GM23338 (cell line): ENCODE data around the gene LSM5. TPM values are rescaled to one million over a fixed set of nuclear protein-coding genes. Genes with fewer than 3 reads are reported as not detected.

Experiments
- ATAC-seq: fragments of 200-7000 bp; cut with Tn5 transposase; 3 replicates; pipeline ENCODE4 v1.9.1; 2020
- DNase-seq: peaks from one replicate; pipeline ENCODE4 v3.0.0-alpha.2; 2015; ENCODE audit warnings: low spot score
- H2AFZ ChIP-seq: fragments of 200-600 bp; sonication (generic); 2 replicates; pipeline ENCODE4 v1.8.0; 2016; ENCODE audit warnings: antibody characterized with exemption, mild to moderate bottlenecking, moderate library complexity
- H3F3A ChIP-seq: fragments of 200-600 bp; sonication (generic); replicated peaks from 2 replicates; pipeline ENCODE4 v1.8.0; 2017; ENCODE audit warnings: antibody characterized with exemption, mixed run types, low read depth
- H3K27ac ChIP-seq: fragments of 200-600 bp; sonication (generic); 2 replicates; pipeline ENCODE4 v1.6.1; 2016; ENCODE audit warnings: low read depth
- H3K27me3 ChIP-seq: fragments of 200-600 bp; sonication (generic); 2 replicates; pipeline ENCODE4 v1.8.0; 2016; ENCODE audit warnings: mild to moderate bottlenecking, mixed run types, moderate library complexity; ENCODE audit not compliant: insufficient read depth
- H3K36me3 ChIP-seq: fragments of 200-600 bp; sonication (generic); 2 replicates; pipeline ENCODE4 v1.8.0; 2016; ENCODE audit warnings: mild to moderate bottlenecking; ENCODE audit not compliant: insufficient read depth
- H3K4me1 ChIP-seq: fragments of 200-600 bp; sonication (generic); 2 replicates; pipeline ENCODE4 v1.8.0; 2016; ENCODE audit warnings: mild to moderate bottlenecking, moderate library complexity; ENCODE audit not compliant: insufficient read depth
- H3K4me2 ChIP-seq: fragments of 200-600 bp; sonication (generic); 2 replicates; pipeline ENCODE4 v1.7.1; 2017; ENCODE audit warnings: mixed run types
- H3K4me3 ChIP-seq: fragments of 200-600 bp; sonication (generic); 2 replicates; pipeline ENCODE4 v1.6.1; 2016; ENCODE audit warnings: mixed run types
- H3K79me2 ChIP-seq: fragments of 200-600 bp; sonication (generic); replicated peaks from 2 replicates; pipeline ENCODE4 v1.8.0; 2017; ENCODE audit warnings: mild to moderate bottlenecking; ENCODE audit not compliant: insufficient read depth
- H3K9me2 ChIP-seq: fragments of 200-600 bp; sonication (generic); 2 replicates; pipeline ENCODE4 v1.8.0; 2017; ENCODE audit not compliant: insufficient read depth
- H4K20me1 ChIP-seq: fragments of 200-600 bp; sonication (generic); replicated peaks from 2 replicates; pipeline ENCODE4 v1.8.0; 2017; ENCODE audit warnings: mild to moderate bottlenecking; ENCODE audit not compliant: insufficient read depth
- H3K27ac Mint-ChIP-seq: 2 replicates; pipeline ENCODE4 v1.8.0; 2020; ENCODE audit warnings: inconsistent platforms, mild to moderate bottlenecking, moderate library complexity, mixed read lengths
- H3K27me3 Mint-ChIP-seq: 3 replicates; pipeline ENCODE4 v1.8.0; 2022; ENCODE audit warnings: low read depth, mild to moderate bottlenecking, moderate library complexity, mixed read lengths, inconsistent platforms; ENCODE audit not compliant: insufficient read depth, poor library complexity
- H3K36me3 Mint-ChIP-seq: 3 replicates; pipeline ENCODE4 v1.8.0; 2021; ENCODE audit warnings: low read depth, mild to moderate bottlenecking, inconsistent platforms, moderate library complexity, mixed read lengths
- H3K4me1 Mint-ChIP-seq: 3 replicates; pipeline ENCODE4 v1.8.0; 2020; ENCODE audit warnings: mild to moderate bottlenecking, inconsistent platforms, mixed read lengths
- H3K4me3 Mint-ChIP-seq: 3 replicates; pipeline ENCODE4 v1.8.0; 2021; ENCODE audit warnings: moderate library complexity, mild to moderate bottlenecking, inconsistent platforms, mixed read lengths
- H3K9me3 Mint-ChIP-seq: 3 replicates; pipeline ENCODE4 v1.8.0; 2020; ENCODE audit warnings: moderate library complexity, mild to moderate bottlenecking, inconsistent platforms, mixed read lengths
- CTCF ChIP-seq, 2 experiments: fragments of 200-600 bp in 1 of 2; sonication (generic) in 1 of 2; conservative IDR thresholded peaks; 2 replicates each; pipeline versions ENCODE4 v1.5.1 to v1.6.1; 2016 to 2017; ENCODE audit warnings: antibody characterized with exemption in 2 of 2, low read depth in 2 of 2, mild to moderate bottlenecking in 2 of 2, moderate library complexity in 1 of 2
- ETS1 ChIP-seq: IDR thresholded peaks from 2 replicates; pipeline ENCODE4 v1.6.1; 2016; ENCODE audit warnings: antibody characterized with exemption
- EZH2 ChIP-seq: fragments of 200-600 bp; sonication (generic); IDR thresholded peaks from one replicate; pipeline ENCODE4 v1.8.0; 2017; ENCODE audit warnings: antibody characterized with exemption, mild to moderate bottlenecking, low read depth; ENCODE audit not compliant: unreplicated experiment
- EZH2phosphoT487 ChIP-seq: fragments of 200-600 bp; sonication (generic); IDR thresholded peaks from one replicate; pipeline ENCODE4 v1.8.1; 2018; ENCODE audit warnings: antibody characterized with exemption; ENCODE audit not compliant: unreplicated experiment
- NANOG ChIP-seq: IDR thresholded peaks from 2 replicates; pipeline ENCODE4 v1.6.1; 2016; ENCODE audit warnings: antibody characterized with exemption, borderline replicate concordance
- POLR2AphosphoS5 ChIP-seq: IDR thresholded peaks from 2 replicates; pipeline ENCODE4 v1.6.1; 2016; ENCODE audit warnings: antibody characterized with exemption, low read depth
- STAT1 ChIP-seq: IDR thresholded peaks from one replicate; pipeline ENCODE4 v1.6.1; 2016; ENCODE audit warnings: antibody characterized with exemption; ENCODE audit not compliant: unreplicated experiment
- ZNF331 ChIP-seq: fragments of 250-450 bp; sonication (Bioruptor Pico); IDR thresholded peaks from 2 replicates; pipeline ENCODE4 v1.5.0; 2020; ENCODE audit warnings: low read depth, mild to moderate bottlenecking, moderate library complexity
- ZNF462 ChIP-seq: fragments of 250-450 bp; sonication (Bioruptor Pico); IDR thresholded peaks from 2 replicates; pipeline ENCODE4 v1.5.0; 2020; ENCODE audit warnings: mild to moderate bottlenecking, moderate library complexity
- polyA plus RNA-seq: library from polyadenylated mRNA; unstranded; fragments of >200 nt; fragmentation: Nextera tagmentation; extraction: Ambion mirVana; gene quantifications from 2 replicates; pipeline ENCODE4 v1.2.1, GENCODE V29; 2016
- total RNA-seq: library from RNA; depleted of rRNA; stranded (reverse); fragments of >200 nt; shearing (Covaris generic); gene quantifications from 2 replicates; pipeline ENCODE4 v1.2.3, GENCODE V29; 2014

Gene LSM5
- total and polyA plus RNA-seq, 2 experiments from 2014 or later: 56.6 to 469 TPM

- Mint-ChIP-seq H3K27ac (no peak overlapping the region), H3K9me3 (peaks cover 4% of the 10 kb centered on the region; the same call in 1 of the 3 replicates), H3K4me3 (no peak overlapping the region), H3K4me1 (peaks cover 25% of the 10 kb centered on the region), H3K36me3 (peaks cover 25% of the 10 kb centered on the region), H3K27me3 (peaks cover 6% of the 10 kb centered on the region)
- H3F3A ChIP-seq: no peaks in the 10 kb centered on the region
- peaks cover 20% of the 10 kb centered on the region for H4K20me1 ChIP-seq
- H3K36me3 ChIP-seq: no peaks in the 10 kb centered on the region
- H3K4me3 ChIP-seq: no peak overlapping the region
- no peak overlapping the region for H3K4me2 ChIP-seq
- peaks cover 72% of the 10 kb centered on the region for H3K79me2 ChIP-seq
- H3K27me3 ChIP-seq: no peaks in the 10 kb centered on the region
- H3K27ac ChIP-seq: no peak overlapping the region
- TF ChIP-seq NANOG (no peak), POLR2AphosphoS5 (no peak), CTCF (conservative IDR thresholded peaks at IDR 0.05; ENCODE audit: low read depth in 2 of 2) (no peak), ZNF331 (CRISPR knock-in tag) (no peak), EZH2phosphoT487 (no peak), ETS1 (no peak), EZH2 (no peak), STAT1 (no peak), ZNF462 (CRISPR knock-in tag) (no peak)
- H2AFZ ChIP-seq: no peak overlapping the region
- peaks cover 6% of the 10 kb centered on the region; the same call in 1 of the 2 replicates for H3K9me2 ChIP-seq
- peaks cover 19% of the 10 kb centered on the region for H3K4me1 ChIP-seq
- ATAC-seq: no peak
- no peak for DNase-seq
These were observed 42.5 kb upstream of the LSM5 start for GRCh38 chr7:32532716-32533115.
